ENCODE data around the gene CYFIP2. TPM values are rescaled to one million over a fixed set of nuclear protein-coding genes. Genes with fewer than 3 reads are reported as not detected.

The CYFIP2 gene
- polyA plus RNA-seq, 1 experiment: 4.4 TPM

GRCh38 chr5:157289164-157289819, 23.4 kb downstream of the CYFIP2 start:
- H3K4me3 ChIP-seq (ENCODE audit: low read depth, low read length): no peak overlapping the region
- no peaks in the 10 kb centered on the region for H3K27me3 ChIP-seq (ENCODE audit: control insufficient read depth, insufficient read depth, low read length)
- CTCF ChIA-PET: interaction anchor here (1.1 kb wide), 1 partner anchor 37 kb away, joined by 4 read pairs; no protein-coding TSS in a partner anchor
- DNase-seq (ENCODE audit: low read depth): no peak
- H3K36me3 ChIP-seq (ENCODE audit: control insufficient read depth, insufficient read depth, low read length): no peaks in the 10 kb centered on the region
- POLR2A ChIA-PET: no interaction called here
- no peak for TF ChIP-seq CTCF (IDR thresholded peaks at IDR 0.05; ENCODE audit: insufficient read depth, low read depth, low read length)

- Histone ChIP-seq H3K36me3 (ENCODE audit: control insufficient read depth, insufficient read depth, low read length) (no peaks in the 10 kb centered on the region), H3K27me3 (ENCODE audit: control insufficient read depth, insufficient read depth, low read length) (no peaks in the 10 kb centered on the region), H3K4me3 (ENCODE audit: low read depth, low read length) (no peak overlapping the region)
- ChIA-PET CTCF (interaction anchor here (1.3 kb wide), 1 partner anchor 12 kb away, joined by 3 read pairs; no protein-coding TSS in a partner anchor), POLR2A (no interaction called here)
- no peak for DNase-seq (ENCODE audit: low read depth)
- TF ChIP-seq CTCF (IDR thresholded peaks at IDR 0.05; ENCODE audit: insufficient read depth, low read depth, low read length): no peak
Measured at GRCh38 chr5:157290156-157290980, 24.4 kb downstream of the CYFIP2 start.

GRCh38 chr5:157290981-157291711, 25.2 kb downstream of the CYFIP2 start:
- no peak for DNase-seq (ENCODE audit: low read depth)
- TF ChIP-seq CTCF (IDR thresholded peaks at IDR 0.05; ENCODE audit: insufficient read depth, low read depth, low read length): no peak
- no peaks in the 10 kb centered on the region for H3K27me3 ChIP-seq (ENCODE audit: control insufficient read depth, insufficient read depth, low read length)
- H3K36me3 ChIP-seq (ENCODE audit: control insufficient read depth, insufficient read depth, low read length): no peaks in the 10 kb centered on the region
- ChIA-PET CTCF (interaction anchor here (1.3 kb wide), 1 partner anchor 11 kb away, joined by 3 read pairs; no protein-coding TSS in a partner anchor), POLR2A (no interaction called here)
- H3K4me3 ChIP-seq (ENCODE audit: low read depth, low read length): no peak overlapping the region

- TF ChIP-seq CTCF (IDR thresholded peaks at IDR 0.05; ENCODE audit: insufficient read depth, low read depth, low read length): no peak
- Histone ChIP-seq H3K27me3 (ENCODE audit: control insufficient read depth, insufficient read depth, low read length) (no peaks in the 10 kb centered on the region), H3K36me3 (ENCODE audit: control insufficient read depth, insufficient read depth, low read length) (no peaks in the 10 kb centered on the region), H3K4me3 (ENCODE audit: low read depth, low read length) (no peak overlapping the region)
- ChIA-PET POLR2A (no interaction called here), CTCF (no interaction called here)
- no peak for DNase-seq (ENCODE audit: low read depth)
Measured at GRCh38 chr5:157292599-157292998, 26.7 kb downstream of the CYFIP2 start.
